ENCODE results near the gene ADGRG2.

DNA sequence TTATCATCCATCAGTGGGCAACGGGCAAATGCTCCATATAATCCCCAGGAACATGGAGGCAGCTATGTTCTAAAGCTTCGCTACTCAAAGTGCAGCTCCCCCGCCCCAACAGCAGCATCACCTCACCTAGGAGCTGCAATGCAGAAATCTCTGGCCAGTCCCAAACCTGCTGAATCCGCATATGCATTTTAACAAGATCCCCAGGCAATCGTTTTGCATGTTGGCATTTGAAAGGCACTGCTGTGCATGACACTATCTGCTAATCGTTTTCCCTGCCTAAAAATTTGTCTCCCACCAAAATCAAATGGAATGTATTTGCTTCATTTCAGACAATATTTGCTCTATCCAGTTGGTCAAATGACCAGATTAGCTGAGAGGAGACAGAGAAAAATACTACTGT lies 15.2 kb downstream of the ADGRG2 start:
- TF ChIP-seq, protein P1, sequence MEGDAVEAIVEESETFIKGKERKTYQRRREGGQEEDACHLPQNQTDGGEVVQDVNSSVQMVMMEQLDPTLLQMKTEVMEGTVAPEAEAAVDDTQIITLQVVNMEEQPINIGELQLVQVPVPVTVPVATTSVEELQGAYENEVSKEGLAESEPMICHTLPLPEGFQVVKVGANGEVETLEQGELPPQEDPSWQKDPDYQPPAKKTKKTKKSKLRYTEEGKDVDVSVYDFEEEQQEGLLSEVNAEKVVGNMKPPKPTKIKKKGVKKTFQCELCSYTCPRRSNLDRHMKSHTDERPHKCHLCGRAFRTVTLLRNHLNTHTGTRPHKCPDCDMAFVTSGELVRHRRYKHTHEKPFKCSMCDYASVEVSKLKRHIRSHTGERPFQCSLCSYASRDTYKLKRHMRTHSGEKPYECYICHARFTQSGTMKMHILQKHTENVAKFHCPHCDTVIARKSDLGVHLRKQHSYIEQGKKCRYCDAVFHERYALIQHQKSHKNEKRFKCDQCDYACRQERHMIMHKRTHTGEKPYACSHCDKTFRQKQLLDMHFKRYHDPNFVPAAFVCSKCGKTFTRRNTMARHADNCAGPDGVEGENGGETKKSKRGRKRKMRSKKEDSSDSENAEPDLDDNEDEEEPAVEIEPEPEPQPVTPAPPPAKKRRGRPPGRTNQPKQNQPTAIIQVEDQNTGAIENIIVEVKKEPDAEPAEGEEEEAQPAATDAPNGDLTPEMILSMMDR (conservative IDR thresholded peaks at IDR 0.05 in 1 of 2, IDR thresholded peaks at IDR 0.05 in 1 of 2; ENCODE audit: low read depth in 1 of 2, low read length in 2 of 2) = no peak
- no peak for TF ChIP-seq EZH2 (IDR thresholded peaks at IDR 0.05; ENCODE audit: low read length, missing control alignments)

Data from fibroblast of lung (primary cell).